ENCODE measurements around the gene TP53.
"Not testable (repeated sequence)": the region's sequence is repeated elsewhere in the genome, so short reads cannot be mapped to it uniquely, and the experiment has no call there.

The TP53 gene

GRCh38 chr17:7626307-7626706 is 61.0 kb downstream of the TP53 start:
- peak overlapping the region; percentile 77 to 89 for H3K4me3 ChIP-seq (ENCODE audit: low read depth in 1 of 2, low read length in 2 of 2)
- no peaks in the 10 kb centered on the region for H3K36me3 ChIP-seq (ENCODE audit: control insufficient read depth in 1 of 2, insufficient read depth in 2 of 2, low read length in 2 of 2)
- H3K27ac ChIP-seq (ENCODE audit: low read length): no peak overlapping the region
- no peaks in the 10 kb centered on the region for H3K27me3 ChIP-seq (ENCODE audit: low read depth, low read length)
- peaks cover 5 to 10% of the 10 kb centered on the region in 2 donors for H3K4me1 ChIP-seq (ENCODE audit: control insufficient read depth in 1 of 2, insufficient read depth in 2 of 2, low read length in 2 of 2)
- H3K9me3 ChIP-seq (ENCODE audit: control insufficient read depth in 1 of 2, low read length in 2 of 2): no peaks in the 10 kb centered on the region

DNA sequence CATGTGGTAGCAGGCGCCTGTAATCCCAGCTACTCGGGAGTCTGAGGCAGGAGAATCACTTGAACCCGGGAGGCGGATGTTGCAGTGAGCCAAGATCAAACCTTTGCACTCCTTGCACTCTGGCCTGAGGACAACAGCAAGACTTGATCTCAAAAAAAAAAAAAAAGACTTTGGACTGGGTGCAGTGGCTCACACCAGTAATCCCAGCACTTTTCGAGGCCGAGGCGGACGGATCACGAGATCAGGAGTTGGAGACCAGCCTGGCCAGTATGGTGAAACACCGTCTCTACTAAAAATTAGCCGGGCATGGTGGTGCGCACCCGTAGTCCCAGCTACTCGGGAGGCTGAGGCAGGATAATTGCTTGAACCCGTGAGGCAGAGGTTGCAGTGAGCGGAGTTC is 61.5 kb downstream of the TP53 start:
- not testable (repeated sequence) for H3K36me3 ChIP-seq (ENCODE audit: control insufficient read depth in 1 of 2, insufficient read depth in 2 of 2, low read length in 2 of 2); H3K27ac ChIP-seq (ENCODE audit: low read length); H3K9me3 ChIP-seq (ENCODE audit: control insufficient read depth in 1 of 2, low read length in 2 of 2); H3K27me3 ChIP-seq (ENCODE audit: low read depth, low read length); H3K4me3 ChIP-seq (ENCODE audit: low read depth in 1 of 2, low read length in 2 of 2); H3K4me1 ChIP-seq (ENCODE audit: control insufficient read depth in 1 of 2, insufficient read depth in 2 of 2, low read length in 2 of 2)

GRCh38 chr17:7623661-7624060 is 63.6 kb downstream of the TP53 start:
- Histone ChIP-seq H3K27ac (ENCODE audit: low read length) (no peak overlapping the region), H3K27me3 (ENCODE audit: low read depth, low read length) (no peaks in the 10 kb centered on the region), H3K36me3 (ENCODE audit: control insufficient read depth in 1 of 2, insufficient read depth in 2 of 2, low read length in 2 of 2) (no peaks in the 10 kb centered on the region), H3K4me1 (ENCODE audit: control insufficient read depth in 1 of 2, insufficient read depth in 2 of 2, low read length in 2 of 2) (peaks cover 5 to 10% of the 10 kb centered on the region in 2 donors), H3K4me3 (ENCODE audit: low read depth in 1 of 2, low read length in 2 of 2) (no peak overlapping the region), H3K9me3 (ENCODE audit: control insufficient read depth in 1 of 2, low read length in 2 of 2) (no peaks in the 10 kb centered on the region)

GRCh38 chr17:7620835-7621234 is 66.5 kb downstream of the TP53 start:
- Histone ChIP-seq H3K27ac (ENCODE audit: low read length) (no peak overlapping the region), H3K4me1 (ENCODE audit: control insufficient read depth in 1 of 2, insufficient read depth in 2 of 2, low read length in 2 of 2) (no peaks in the 10 kb centered on the region), H3K36me3 (ENCODE audit: control insufficient read depth in 1 of 2, insufficient read depth in 2 of 2, low read length in 2 of 2) (no peaks in the 10 kb centered on the region), H3K4me3 (ENCODE audit: low read depth in 1 of 2, low read length in 2 of 2) (no peak overlapping the region), H3K27me3 (ENCODE audit: low read depth, low read length) (no peaks in the 10 kb centered on the region), H3K9me3 (ENCODE audit: control insufficient read depth in 1 of 2, low read length in 2 of 2) (no peaks in the 10 kb centered on the region)

DNA sequence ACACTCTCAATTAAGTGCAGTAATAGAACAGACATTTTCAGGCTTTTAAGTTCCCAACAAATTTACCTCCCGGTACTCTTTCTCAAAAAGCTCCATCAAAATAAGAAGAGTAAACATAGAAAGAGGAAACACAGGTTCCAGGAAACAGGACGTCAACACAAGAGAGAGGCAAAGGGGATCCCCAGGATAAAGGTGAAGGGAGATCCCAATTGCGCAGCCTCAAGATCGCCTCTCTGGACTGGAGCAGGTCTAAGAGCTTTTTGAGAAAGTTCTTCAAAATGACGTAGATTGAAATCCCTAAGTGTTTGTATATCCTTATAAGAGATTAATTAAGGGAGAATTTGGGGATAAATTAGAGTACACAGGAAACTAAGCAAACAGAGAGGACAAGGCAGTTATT is 68.7 kb downstream of the TP53 start:
- no peaks in the 10 kb centered on the region for H3K27me3 ChIP-seq (ENCODE audit: low read depth, low read length)
- H3K36me3 ChIP-seq (ENCODE audit: control insufficient read depth in 1 of 2, insufficient read depth in 2 of 2, low read length in 2 of 2): no peaks in the 10 kb centered on the region
- peaks cover under 1 to 3% of the 10 kb centered on the region in 2 donors for H3K4me1 ChIP-seq (ENCODE audit: control insufficient read depth in 1 of 2, insufficient read depth in 2 of 2, low read length in 2 of 2)
- H3K27ac ChIP-seq (ENCODE audit: low read length): no peak overlapping the region
- H3K4me3 ChIP-seq (ENCODE audit: low read depth in 1 of 2, low read length in 2 of 2): no peak overlapping the region
- no peaks in the 10 kb centered on the region for H3K9me3 ChIP-seq (ENCODE audit: control insufficient read depth in 1 of 2, low read length in 2 of 2)

All from muscle layer of duodenum (tissue), 2 donors.